GM23338 (cell line): ENCODE data around the gene MOGAT1.

Source experiments
- CREB1 ChIP-seq: fragments of 250-450 bp; sonication (Bioruptor Pico); IDR thresholded peaks from 2 replicates; pipeline ENCODE4 v1.5.0; 2020; ENCODE audit warnings: low read depth, mild to moderate bottlenecking, moderate library complexity
- EZH2 ChIP-seq: fragments of 200-600 bp; sonication (generic); IDR thresholded peaks from one replicate; pipeline ENCODE4 v1.8.0; 2017; ENCODE audit warnings: antibody characterized with exemption, mild to moderate bottlenecking, low read depth; ENCODE audit not compliant: unreplicated experiment
- EZH2phosphoT487 ChIP-seq: fragments of 200-600 bp; sonication (generic); IDR thresholded peaks from one replicate; pipeline ENCODE4 v1.8.1; 2018; ENCODE audit warnings: antibody characterized with exemption; ENCODE audit not compliant: unreplicated experiment
- JUNB ChIP-seq: IDR thresholded peaks from one replicate; pipeline ENCODE4 v1.6.1; 2016; ENCODE audit warnings: antibody characterized with exemption; ENCODE audit not compliant: unreplicated experiment
- NANOG ChIP-seq: IDR thresholded peaks from 2 replicates; pipeline ENCODE4 v1.6.1; 2016; ENCODE audit warnings: antibody characterized with exemption, borderline replicate concordance
- POLR2AphosphoS5 ChIP-seq: IDR thresholded peaks from 2 replicates; pipeline ENCODE4 v1.6.1; 2016; ENCODE audit warnings: antibody characterized with exemption, low read depth
- STAT1 ChIP-seq: IDR thresholded peaks from one replicate; pipeline ENCODE4 v1.6.1; 2016; ENCODE audit warnings: antibody characterized with exemption; ENCODE audit not compliant: unreplicated experiment
- ZNF114 ChIP-seq: fragments of 250-450 bp; sonication (Bioruptor Pico); IDR thresholded peaks from 2 replicates; pipeline ENCODE4 v1.5.0; 2020; ENCODE audit warnings: mild to moderate bottlenecking, moderate library complexity
- ZNF331 ChIP-seq: fragments of 250-450 bp; sonication (Bioruptor Pico); IDR thresholded peaks from 2 replicates; pipeline ENCODE4 v1.5.0; 2020; ENCODE audit warnings: low read depth, mild to moderate bottlenecking, moderate library complexity
- TF ChIP-seq, protein P1 (sequence below): IDR thresholded peaks from one replicate; pipeline ENCODE4 v1.6.1; 2018; ENCODE audit warnings: antibody characterized with exemption; ENCODE audit not compliant: unreplicated experiment
- TF ChIP-seq, protein P2 (sequence below), 2 experiments: fragments of 200-600 bp in 1 of 2; sonication (generic) in 1 of 2; conservative IDR thresholded peaks; 2 replicates each; pipeline versions ENCODE4 v1.5.1 to v1.6.1; 2016 to 2017; ENCODE audit warnings: antibody characterized with exemption in 2 of 2, low read depth in 2 of 2, mild to moderate bottlenecking in 2 of 2, moderate library complexity in 1 of 2
- TF ChIP-seq, protein P3 (sequence below): IDR thresholded peaks from 2 replicates; pipeline ENCODE4 v1.6.1; 2016; ENCODE audit warnings: antibody characterized with exemption
- TF ChIP-seq, protein P4 (sequence below): fragments of 250-450 bp; sonication (Bioruptor Pico); IDR thresholded peaks from 2 replicates; pipeline ENCODE4 v1.5.0; 2020; ENCODE audit warnings: mild to moderate bottlenecking, moderate library complexity

DNA sequence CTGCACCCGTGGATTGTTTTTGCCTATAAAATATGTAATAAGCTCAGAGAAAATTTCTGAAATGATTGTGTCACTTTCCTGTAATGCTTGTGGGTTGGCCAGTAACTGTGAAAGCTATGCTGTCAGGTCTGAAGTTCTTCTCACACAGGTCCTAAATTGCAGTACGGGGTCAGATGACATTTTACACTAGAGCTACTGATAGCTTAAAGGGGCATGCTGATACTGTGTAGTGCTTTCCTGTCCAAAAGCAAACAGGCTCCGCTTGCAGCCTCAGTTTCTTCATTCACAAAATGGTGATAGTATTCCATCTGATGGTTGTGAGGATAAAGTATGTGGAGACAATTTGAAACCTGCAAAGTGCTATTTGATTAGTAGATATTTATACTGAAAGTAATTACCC, 8.0 kb upstream of the MOGAT1 start:
- TF ChIP-seq, protein P1, sequence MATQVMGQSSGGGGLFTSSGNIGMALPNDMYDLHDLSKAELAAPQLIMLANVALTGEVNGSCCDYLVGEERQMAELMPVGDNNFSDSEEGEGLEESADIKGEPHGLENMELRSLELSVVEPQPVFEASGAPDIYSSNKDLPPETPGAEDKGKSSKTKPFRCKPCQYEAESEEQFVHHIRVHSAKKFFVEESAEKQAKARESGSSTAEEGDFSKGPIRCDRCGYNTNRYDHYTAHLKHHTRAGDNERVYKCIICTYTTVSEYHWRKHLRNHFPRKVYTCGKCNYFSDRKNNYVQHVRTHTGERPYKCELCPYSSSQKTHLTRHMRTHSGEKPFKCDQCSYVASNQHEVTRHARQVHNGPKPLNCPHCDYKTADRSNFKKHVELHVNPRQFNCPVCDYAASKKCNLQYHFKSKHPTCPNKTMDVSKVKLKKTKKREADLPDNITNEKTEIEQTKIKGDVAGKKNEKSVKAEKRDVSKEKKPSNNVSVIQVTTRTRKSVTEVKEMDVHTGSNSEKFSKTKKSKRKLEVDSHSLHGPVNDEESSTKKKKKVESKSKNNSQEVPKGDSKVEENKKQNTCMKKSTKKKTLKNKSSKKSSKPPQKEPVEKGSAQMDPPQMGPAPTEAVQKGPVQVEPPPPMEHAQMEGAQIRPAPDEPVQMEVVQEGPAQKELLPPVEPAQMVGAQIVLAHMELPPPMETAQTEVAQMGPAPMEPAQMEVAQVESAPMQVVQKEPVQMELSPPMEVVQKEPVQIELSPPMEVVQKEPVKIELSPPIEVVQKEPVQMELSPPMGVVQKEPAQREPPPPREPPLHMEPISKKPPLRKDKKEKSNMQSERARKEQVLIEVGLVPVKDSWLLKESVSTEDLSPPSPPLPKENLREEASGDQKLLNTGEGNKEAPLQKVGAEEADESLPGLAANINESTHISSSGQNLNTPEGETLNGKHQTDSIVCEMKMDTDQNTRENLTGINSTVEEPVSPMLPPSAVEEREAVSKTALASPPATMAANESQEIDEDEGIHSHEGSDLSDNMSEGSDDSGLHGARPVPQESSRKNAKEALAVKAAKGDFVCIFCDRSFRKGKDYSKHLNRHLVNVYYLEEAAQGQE = no peak
- TF ChIP-seq, protein P2, sequence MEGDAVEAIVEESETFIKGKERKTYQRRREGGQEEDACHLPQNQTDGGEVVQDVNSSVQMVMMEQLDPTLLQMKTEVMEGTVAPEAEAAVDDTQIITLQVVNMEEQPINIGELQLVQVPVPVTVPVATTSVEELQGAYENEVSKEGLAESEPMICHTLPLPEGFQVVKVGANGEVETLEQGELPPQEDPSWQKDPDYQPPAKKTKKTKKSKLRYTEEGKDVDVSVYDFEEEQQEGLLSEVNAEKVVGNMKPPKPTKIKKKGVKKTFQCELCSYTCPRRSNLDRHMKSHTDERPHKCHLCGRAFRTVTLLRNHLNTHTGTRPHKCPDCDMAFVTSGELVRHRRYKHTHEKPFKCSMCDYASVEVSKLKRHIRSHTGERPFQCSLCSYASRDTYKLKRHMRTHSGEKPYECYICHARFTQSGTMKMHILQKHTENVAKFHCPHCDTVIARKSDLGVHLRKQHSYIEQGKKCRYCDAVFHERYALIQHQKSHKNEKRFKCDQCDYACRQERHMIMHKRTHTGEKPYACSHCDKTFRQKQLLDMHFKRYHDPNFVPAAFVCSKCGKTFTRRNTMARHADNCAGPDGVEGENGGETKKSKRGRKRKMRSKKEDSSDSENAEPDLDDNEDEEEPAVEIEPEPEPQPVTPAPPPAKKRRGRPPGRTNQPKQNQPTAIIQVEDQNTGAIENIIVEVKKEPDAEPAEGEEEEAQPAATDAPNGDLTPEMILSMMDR (conservative IDR thresholded peaks at IDR 0.05; ENCODE audit: low read depth in 2 of 2) = no peak
- TF ChIP-seq EZH2 = no peak
- TF ChIP-seq POLR2AphosphoS5 = no peak
- TF ChIP-seq EZH2phosphoT487 = no peak
- TF ChIP-seq, protein P3, sequence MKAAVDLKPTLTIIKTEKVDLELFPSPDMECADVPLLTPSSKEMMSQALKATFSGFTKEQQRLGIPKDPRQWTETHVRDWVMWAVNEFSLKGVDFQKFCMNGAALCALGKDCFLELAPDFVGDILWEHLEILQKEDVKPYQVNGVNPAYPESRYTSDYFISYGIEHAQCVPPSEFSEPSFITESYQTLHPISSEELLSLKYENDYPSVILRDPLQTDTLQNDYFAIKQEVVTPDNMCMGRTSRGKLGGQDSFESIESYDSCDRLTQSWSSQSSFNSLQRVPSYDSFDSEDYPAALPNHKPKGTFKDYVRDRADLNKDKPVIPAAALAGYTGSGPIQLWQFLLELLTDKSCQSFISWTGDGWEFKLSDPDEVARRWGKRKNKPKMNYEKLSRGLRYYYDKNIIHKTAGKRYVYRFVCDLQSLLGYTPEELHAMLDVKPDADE = no peak
- no peak for TF ChIP-seq STAT1
- TF ChIP-seq NANOG = no peak
- no peak for TF ChIP-seq ZNF114 (CRISPR knock-in tag)
- TF ChIP-seq CREB1 (CRISPR knock-in tag) = no peak
- no peak for TF ChIP-seq JUNB
- TF ChIP-seq ZNF331 (CRISPR knock-in tag) = no peak
- TF ChIP-seq, protein P4, sequence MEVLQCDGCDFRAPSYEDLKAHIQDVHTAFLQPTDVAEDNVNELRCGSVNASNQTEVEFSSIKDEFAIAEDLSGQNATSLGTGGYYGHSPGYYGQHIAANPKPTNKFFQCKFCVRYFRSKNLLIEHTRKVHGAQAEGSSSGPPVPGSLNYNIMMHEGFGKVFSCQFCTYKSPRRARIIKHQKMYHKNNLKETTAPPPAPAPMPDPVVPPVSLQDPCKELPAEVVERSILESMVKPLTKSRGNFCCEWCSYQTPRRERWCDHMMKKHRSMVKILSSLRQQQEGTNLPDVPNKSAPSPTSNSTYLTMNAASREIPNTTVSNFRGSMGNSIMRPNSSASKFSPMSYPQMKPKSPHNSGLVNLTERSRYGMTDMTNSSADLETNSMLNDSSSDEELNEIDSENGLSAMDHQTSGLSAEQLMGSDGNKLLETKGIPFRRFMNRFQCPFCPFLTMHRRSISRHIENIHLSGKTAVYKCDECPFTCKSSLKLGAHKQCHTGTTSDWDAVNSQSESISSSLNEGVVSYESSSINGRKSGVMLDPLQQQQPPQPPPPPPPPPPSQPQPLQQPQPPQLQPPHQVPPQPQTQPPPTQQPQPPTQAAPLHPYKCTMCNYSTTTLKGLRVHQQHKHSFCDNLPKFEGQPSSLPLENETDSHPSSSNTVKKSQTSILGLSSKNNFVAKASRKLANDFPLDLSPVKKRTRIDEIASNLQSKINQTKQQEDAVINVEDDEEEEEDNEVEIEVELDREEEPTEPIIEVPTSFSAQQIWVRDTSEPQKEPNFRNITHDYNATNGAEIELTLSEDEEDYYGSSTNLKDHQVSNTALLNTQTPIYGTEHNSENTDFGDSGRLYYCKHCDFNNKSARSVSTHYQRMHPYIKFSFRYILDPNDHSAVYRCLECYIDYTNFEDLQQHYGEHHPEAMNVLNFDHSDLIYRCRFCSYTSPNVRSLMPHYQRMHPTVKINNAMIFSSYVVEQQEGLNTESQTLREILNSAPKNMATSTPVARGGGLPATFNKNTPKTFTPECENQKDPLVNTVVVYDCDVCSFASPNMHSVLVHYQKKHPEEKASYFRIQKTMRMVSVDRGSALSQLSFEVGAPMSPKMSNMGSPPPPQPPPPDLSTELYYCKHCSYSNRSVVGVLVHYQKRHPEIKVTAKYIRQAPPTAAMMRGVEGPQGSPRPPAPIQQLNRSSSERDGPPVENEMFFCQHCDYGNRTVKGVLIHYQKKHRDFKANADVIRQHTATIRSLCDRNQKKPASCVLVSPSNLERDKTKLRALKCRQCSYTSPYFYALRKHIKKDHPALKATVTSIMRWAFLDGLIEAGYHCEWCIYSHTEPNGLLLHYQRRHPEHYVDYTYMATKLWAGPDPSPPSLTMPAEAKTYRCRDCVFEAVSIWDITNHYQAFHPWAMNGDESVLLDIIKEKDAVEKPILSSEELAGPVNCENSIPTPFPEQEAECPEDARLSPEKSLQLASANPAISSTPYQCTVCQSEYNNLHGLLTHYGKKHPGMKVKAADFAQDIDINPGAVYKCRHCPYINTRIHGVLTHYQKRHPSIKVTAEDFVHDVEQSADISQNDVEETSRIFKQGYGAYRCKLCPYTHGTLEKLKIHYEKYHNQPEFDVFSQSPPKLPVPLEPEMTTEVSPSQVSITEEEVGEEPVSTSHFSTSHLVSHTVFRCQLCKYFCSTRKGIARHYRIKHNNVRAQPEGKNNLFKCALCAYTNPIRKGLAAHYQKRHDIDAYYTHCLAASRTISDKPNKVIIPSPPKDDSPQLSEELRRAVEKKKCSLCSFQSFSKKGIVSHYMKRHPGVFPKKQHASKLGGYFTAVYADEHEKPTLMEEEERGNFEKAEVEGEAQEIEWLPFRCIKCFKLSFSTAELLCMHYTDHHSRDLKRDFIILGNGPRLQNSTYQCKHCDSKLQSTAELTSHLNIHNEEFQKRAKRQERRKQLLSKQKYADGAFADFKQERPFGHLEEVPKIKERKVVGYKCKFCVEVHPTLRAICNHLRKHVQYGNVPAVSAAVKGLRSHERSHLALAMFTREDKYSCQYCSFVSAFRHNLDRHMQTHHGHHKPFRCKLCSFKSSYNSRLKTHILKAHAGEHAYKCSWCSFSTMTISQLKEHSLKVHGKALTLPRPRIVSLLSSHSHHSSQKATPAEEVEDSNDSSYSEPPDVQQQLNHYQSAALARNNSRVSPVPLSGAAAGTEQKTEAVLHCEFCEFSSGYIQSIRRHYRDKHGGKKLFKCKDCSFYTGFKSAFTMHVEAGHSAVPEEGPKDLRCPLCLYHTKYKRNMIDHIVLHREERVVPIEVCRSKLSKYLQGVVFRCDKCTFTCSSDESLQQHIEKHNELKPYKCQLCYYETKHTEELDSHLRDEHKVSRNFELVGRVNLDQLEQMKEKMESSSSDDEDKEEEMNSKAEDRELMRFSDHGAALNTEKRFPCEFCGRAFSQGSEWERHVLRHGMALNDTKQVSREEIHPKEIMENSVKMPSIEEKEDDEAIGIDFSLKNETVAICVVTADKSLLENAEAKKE (CRISPR knock-in tag) = no peak
